GM12878 (cell line): ENCODE measurements around the gene ANKRD55. TPM values are rescaled to one million over a fixed set of nuclear protein-coding genes. Genes with fewer than 3 reads are reported as not detected.

ENCODE experiments used
- ATAC-seq: fragments of 200-7000 bp; cut with Tn5 transposase; 3 replicates; pipeline ENCODE4 v1.9.1; 2020; ENCODE audit warnings: mild to moderate bottlenecking, moderate library complexity
- BruUV-seq: library from RNA; stranded (reverse); fragments of 400-500 nt; replicated peaks from 2 replicates; lab custom pipeline; 2021; lab: Mats Ljungman, UMichigan
- CTCF ChIA-PET: fragments of 300-600 bp; sonication (Branson Sonifier 250); formaldehyde crosslinking; extraction: SDS; loops from one replicate; lab custom pipeline; 2021; ENCODE audit warnings: inconsistent platforms; lab: Yijun Ruan, JAX
- POLR2A ChIA-PET: fragments of 350-600 bp; formaldehyde crosslinking; extraction: SDS; loops from one replicate; lab custom pipeline; 2021; ENCODE audit warnings: inconsistent platforms; lab: Charles Lee
- RAD21 ChIA-PET: fragments of 300-600 bp; sonication (Branson Sonifier 250); formaldehyde crosslinking; loops from one replicate; lab custom pipeline; 2023; ENCODE audit warnings: antibody characterized with exemption; ENCODE audit not compliant: unreplicated experiment; lab: Charles Lee
- SMC1A ChIA-PET: fragments of 300-600 bp; sonication (Branson Sonifier 250); formaldehyde crosslinking; loops from one replicate; lab custom pipeline; 2023; ENCODE audit not compliant: unreplicated experiment, uncharacterized antibody; lab: Charles Lee
- DNase-seq: peaks from one replicate; pipeline ENCODE4 v3.0.0-alpha.2; 2011; ENCODE audit warnings: low read depth, low spot score
- FAIRE-seq: peaks from 3 replicates; lab custom pipeline; 2011; peaks lifted over from hg19 to GRCh38; lab: Jason Lieb, UNC
- H2AFZ ChIP-seq: 2 replicates; pipeline ENCODE4 v1.6.0; 2011; ENCODE audit warnings: low read depth, low read length, control low read depth; ENCODE audit not compliant: control insufficient read depth
- H3K27ac ChIP-seq: 2 replicates; pipeline ENCODE4 v1.5.1; 2011; ENCODE audit warnings: control low read depth; ENCODE audit not compliant: control insufficient read depth, insufficient read depth
- H3K27me3 ChIP-seq, 2 experiments: replicated peaks in 1 of 2; 2 replicates each; pipeline versions ENCODE4 v1.6.0 to v1.6.1; 2011; ENCODE audit warnings: low read length in 1 of 2; ENCODE audit not compliant: control insufficient read depth in 2 of 2, insufficient read depth in 2 of 2
- H3K36me3 ChIP-seq, 2 experiments: 2 replicates each; pipeline ENCODE4 v1.5.1; 2011; ENCODE audit warnings: low read length in 1 of 2; ENCODE audit not compliant: control insufficient read depth in 2 of 2, insufficient read depth in 2 of 2
- H3K4me1 ChIP-seq: 2 replicates; pipeline ENCODE4 v1.6.1; 2011; ENCODE audit warnings: mild to moderate bottlenecking, low read length, moderate library complexity, mixed read lengths; ENCODE audit not compliant: control insufficient read depth, insufficient read depth
- H3K4me2 ChIP-seq: 2 replicates; pipeline ENCODE4 v1.6.0; 2011; ENCODE audit warnings: control low read depth; ENCODE audit not compliant: control insufficient read depth, insufficient read depth
- H3K4me3 ChIP-seq: fragments of 200-600 bp; sonication (generic); 2 replicates; pipeline ENCODE4 v1.5.1; 2016
- H3K79me2 ChIP-seq: 2 replicates; pipeline ENCODE4 v1.6.0; 2011; ENCODE audit warnings: low read length; ENCODE audit not compliant: control insufficient read depth, insufficient read depth
- H3K9ac ChIP-seq: 2 replicates; pipeline ENCODE4 v1.8.0; 2011; ENCODE audit warnings: low read length, control low read depth, mixed read lengths; ENCODE audit not compliant: control insufficient read depth, insufficient read depth
- H3K9me3 ChIP-seq: replicated peaks from 3 replicates; pipeline ENCODE4 v1.5.1; 2011; ENCODE audit warnings: mild to moderate bottlenecking, low read length; ENCODE audit not compliant: control insufficient read depth, insufficient read depth
- H4K20me1 ChIP-seq: 2 replicates; pipeline ENCODE4 v1.6.0; 2011; ENCODE audit not compliant: control insufficient read depth, insufficient read depth
- BCL3 ChIP-seq: IDR thresholded peaks from 2 replicates; pipeline ENCODE4 v1.6.1; 2011; ENCODE audit warnings: borderline replicate concordance, low read depth, mild to moderate bottlenecking, moderate library complexity, low read length; ENCODE audit not compliant: insufficient read depth, poor library complexity, severe bottlenecking
- CBX5 ChIP-seq: sonication (generic); IDR thresholded peaks from 2 replicates; pipeline ENCODE4 v1.6.1; 2016; ENCODE audit warnings: low read depth, moderate library complexity, mild to moderate bottlenecking, inconsistent platforms
- CUX1 ChIP-seq: IDR thresholded peaks from 2 replicates; pipeline ENCODE4 v1.6.1; 2012; ENCODE audit warnings: improper control_type of control experiment, low read depth, low read length; ENCODE audit not compliant: insufficient replicate concordance
- EGR1 ChIP-seq, 2 experiments: IDR thresholded peaks; 1 replicate in 1 of 2; 2 replicates in 1 of 2; pipeline ENCODE4 v1.6.1; 2011 to 2012; ENCODE audit warnings: low read depth in 2 of 2, low read length in 2 of 2, borderline replicate concordance in 1 of 2, mild to moderate bottlenecking in 1 of 2, moderate library complexity in 1 of 2
- FOXK2 ChIP-seq: fragments of 450-650 bp; IDR thresholded peaks from 2 replicates; pipeline ENCODE4 v1.6.1; 2017; ENCODE audit warnings: mild to moderate bottlenecking, moderate library complexity
- FOXM1 ChIP-seq: IDR thresholded peaks from 2 replicates; pipeline ENCODE4 v1.6.1; 2012; ENCODE audit warnings: low read depth, mild to moderate bottlenecking, inconsistent platforms, low read length, moderate library complexity
- HCFC1 ChIP-seq: fragments of 150-350 bp; IDR thresholded peaks from 2 replicates; pipeline ENCODE4 v1.6.1; 2014; ENCODE audit warnings: low read length
- HDAC2 ChIP-seq: fragments of 200-600 bp; sonication (generic); IDR thresholded peaks from 2 replicates; pipeline ENCODE4 v1.6.1; 2017
- KDM1A ChIP-seq: fragments of 200-600 bp; sonication (generic); IDR thresholded peaks from 2 replicates; pipeline ENCODE4 v1.6.1; 2016; ENCODE audit warnings: borderline replicate concordance
- KLF5 ChIP-seq: fragments of 450-650 bp; IDR thresholded peaks from 2 replicates; pipeline ENCODE4 v1.6.1; 2014; ENCODE audit warnings: mild to moderate bottlenecking; ENCODE audit not compliant: partially characterized antibody
- MLLT1 ChIP-seq: fragments of 450-650 bp; IDR thresholded peaks from 2 replicates; pipeline ENCODE4 v1.6.1; 2016; ENCODE audit warnings: mild to moderate bottlenecking
- MTA3 ChIP-seq: IDR thresholded peaks from 2 replicates; pipeline ENCODE4 v1.6.1; 2012; ENCODE audit warnings: low read length, inconsistent platforms, borderline replicate concordance
- MYC ChIP-seq: IDR thresholded peaks from 2 replicates; pipeline ENCODE4 v1.6.1; 2011; ENCODE audit warnings: mild to moderate bottlenecking, low read length, moderate library complexity, inconsistent platforms; ENCODE audit not compliant: insufficient read depth, insufficient replicate concordance, insufficient read length, severe bottlenecking
- NFYA ChIP-seq: IDR thresholded peaks from 2 replicates; pipeline ENCODE4 v1.6.1; 2011; ENCODE audit warnings: low read depth, mild to moderate bottlenecking, low read length, improper control_type of control experiment, borderline replicate concordance
- SIX5 ChIP-seq: IDR thresholded peaks from 2 replicates; pipeline ENCODE4 v1.6.1; 2011; ENCODE audit warnings: mild to moderate bottlenecking, low read depth, low read length, moderate library complexity; ENCODE audit not compliant: severe bottlenecking
- YY1 ChIP-seq: IDR thresholded peaks from 2 replicates; pipeline ENCODE4 v1.6.1; 2011; ENCODE audit warnings: low read depth, mild to moderate bottlenecking, low read length
- WGBS: methylation state at CpG from one replicate; pipeline ENCODE4 v1.1.6; 2016; ENCODE audit warnings: low lambda C conversion rate; ENCODE audit not compliant: insufficient replicate concordance, insufficient coverage; ENCODE audit errors: missing lambda C conversion rate; 5-methylcytosine and 5-hydroxymethylcytosine counted together
- in situ Hi-C: fragments of 300-500 bp; cut with MboI; formaldehyde crosslinking; loops from 9 replicates; pipeline ENCODE4 v1.14.3; 2018; ENCODE audit warnings: mixed read lengths
- intact Hi-C: fragments of 100-400 bp; cut with micrococcal nuclease; formaldehyde crosslinking; loops from one replicate; pipeline ENCODE4 v1.14.2; 2022; ENCODE audit not compliant: unreplicated experiment
- polyA plus RNA-seq, 11 experiments: library from polyadenylated mRNA; depleted of rRNA in 4 of 11; unstranded in 6 of 11; stranded (reverse) in 5 of 11; fragments of >200 nt; fragmentation: Nextera tagmentation in 4 of 11; fragmentation: Illumina TruSeq in 1 of 11; extraction: Ambion mirVana in 4 of 11; extraction: Trizol in 1 of 11; gene quantifications; 1 replicate in 1 of 11; 2 replicates in 10 of 11; pipeline versions ENCODE4 v1.2.1 to v1.2.3, GENCODE V29; 2011 to 2016; ENCODE audit warnings: inconsistent platforms in 2 of 11, missing spikeins in 2 of 11, low read depth in 1 of 11
- total RNA-seq, 4 experiments: library from RNA; depleted of rRNA in 3 of 4; stranded (reverse); fragments of >200 nt in 3 of 4; fragmentation: Illumina TruSeq in 1 of 4; extraction: Trizol in 1 of 4; gene quantifications; 2 replicates each; pipeline versions ENCODE4 v1.2.1 to v1.2.3, GENCODE V29; 2013 to 2021

ANKRD55 gene
- total and polyA plus RNA-seq, 10 of the 15 experiments (the other 5 are each of a cell fraction or from before 2014, with no cell fraction given) = 0.04 TPM; not detected in 9

GRCh38 chr5:56161439-56161823, 71.7 kb downstream of the ANKRD55 start:
- POLR2A ChIA-PET = no interaction called here
- intact Hi-C loops = no loop called here
- SMC1A ChIA-PET = interaction anchor here (0.7 to 2.6 kb wide), 7 partner anchors 9 to 224 kb away, joined by 3 to 12 read pairs (median 7); no protein-coding TSS in a partner anchor
- Histone ChIP-seq H3K27me3 (no peaks in the 10 kb centered on the region; a peak in 1 of 4 replicates), H3K4me3 (no peak overlapping the region), H3K4me2 (no peak overlapping the region), H3K4me1 (peaks cover 7% of the 10 kb centered on the region; the same call in 1 of the 2 replicates), H3K27ac (no peak overlapping the region), H3K36me3 (no peaks in the 10 kb centered on the region), H3K9me3 (no peaks in the 10 kb centered on the region), H3K79me2 (no peaks in the 10 kb centered on the region), H2AFZ (no peak overlapping the region), H3K9ac (no peak overlapping the region), H4K20me1 (no peaks in the 10 kb centered on the region)
- no peak for DNase-seq
- no TSS peak for BruUV-seq
- RAD21 ChIA-PET = interaction anchor here (1.2 to 1.5 kb wide), 3 partner anchors 17 to 54 kb away, joined by 4 to 5 read pairs (median 5); no protein-coding TSS in a partner anchor
- in situ Hi-C loops = no loop called here
- ATAC-seq = no peak
- CTCF ChIA-PET = interaction anchor here (0.7 to 1.3 kb wide), 2 partner anchors 13 to 26 kb away, joined by 3 to 5 read pairs; no protein-coding TSS in a partner anchor
- FAIRE-seq = no peak
- 52% methylated on average over 3 of the region's 3 CpGs for WGBS
- TF ChIP-seq KDM1A = no peak
- no peak for TF ChIP-seq MYC
- TF ChIP-seq CBX5 = no peak
- TF ChIP-seq CUX1 = no peak
- no peak for TF ChIP-seq MLLT1
- TF ChIP-seq SIX5 = no peak
- no peak for TF ChIP-seq FOXK2
- TF ChIP-seq KLF5 = no peak
- TF ChIP-seq MTA3 = no peak
- no peak for TF ChIP-seq FOXM1
- TF ChIP-seq BCL3 = no peak
- no peak for TF ChIP-seq YY1
- TF ChIP-seq HCFC1 = no peak
- TF ChIP-seq HDAC2 = no peak
- no peak for TF ChIP-seq NFYA
- TF ChIP-seq EGR1 (IDR thresholded peaks at IDR 0.05; ENCODE audit: borderline replicate concordance in 1 of 2, low read depth in 2 of 2, low read length in 2 of 2) = no peak
